Fibroblast of lung (primary cell): ENCODE results near the gene SLC1A4. TPM values are rescaled to one million over a fixed set of nuclear protein-coding genes. Genes with fewer than 3 reads are reported as not detected.
A peak's percentile ranks its signal among the peaks of the same experiment; 100 is the strongest.

ENCODE experiments used
- DNase-seq, 2 donors: peaks; one replicate each; pipeline versions ENCODE4 v3.0.0 to v3.0.0-alpha.2; 2010; ENCODE audit warnings: low read depth in 2 of 2
- H2AFZ ChIP-seq: 2 replicates; pipeline ENCODE4 v1.5.1; 2012; ENCODE audit warnings: low read length, control low read depth, inconsistent platforms
- H3K27ac ChIP-seq: 2 replicates; pipeline ENCODE4 v1.5.1; 2011; ENCODE audit warnings: low read length, control low read depth; ENCODE audit not compliant: insufficient read depth
- H3K27me3 ChIP-seq: 2 replicates; pipeline ENCODE4 v1.5.1; 2011; ENCODE audit warnings: mild to moderate bottlenecking, low read length; ENCODE audit not compliant: control insufficient read depth, insufficient read depth
- H3K36me3 ChIP-seq: 2 replicates; pipeline ENCODE4 v1.5.1; 2011; ENCODE audit warnings: low read length; ENCODE audit not compliant: control insufficient read depth, insufficient read depth
- H3K4me1 ChIP-seq: 2 replicates; pipeline ENCODE4 v1.5.1; 2011; ENCODE audit warnings: low read length; ENCODE audit not compliant: control insufficient read depth, insufficient read depth; ENCODE audit errors: extremely low read depth
- H3K4me2 ChIP-seq: 2 replicates; pipeline ENCODE4 v1.5.1; 2011; ENCODE audit warnings: low read length, control low read depth; ENCODE audit not compliant: insufficient read depth; ENCODE audit errors: extremely low read depth
- H3K4me3 ChIP-seq, 4 experiments: fragments of 200-600 bp in 1 of 4; sonication (generic) in 1 of 4; replicated peaks in 1 of 4; 2 replicates each; pipeline ENCODE4 v1.5.1; 2011 to 2016; ENCODE audit warnings: low read length in 4 of 4, low read depth in 3 of 4, mild to moderate bottlenecking in 3 of 4, control low read depth in 2 of 4, inconsistent platforms in 1 of 4, mixed read lengths in 1 of 4; ENCODE audit not compliant: insufficient read depth in 1 of 4; ENCODE audit errors: control extremely low read depth in 1 of 4
- H3K79me2 ChIP-seq: 2 replicates; pipeline ENCODE4 v1.5.1; 2012; ENCODE audit warnings: mild to moderate bottlenecking, low read length, inconsistent platforms; ENCODE audit not compliant: control insufficient read depth, insufficient read depth
- H3K9ac ChIP-seq: 2 replicates; pipeline ENCODE4 v1.5.1; 2011; ENCODE audit warnings: mild to moderate bottlenecking, low read length, control low read depth; ENCODE audit not compliant: insufficient read depth
- H3K9me3 ChIP-seq: 2 replicates; pipeline ENCODE4 v1.5.1; 2012; ENCODE audit warnings: low read depth, low read length; ENCODE audit not compliant: control insufficient read depth, insufficient read depth
- H4K20me1 ChIP-seq: 2 replicates; pipeline ENCODE4 v1.5.1; 2011; ENCODE audit warnings: low read length; ENCODE audit not compliant: control insufficient read depth, insufficient read depth; ENCODE audit errors: extremely low read depth
- CTCF ChIP-seq, 2 donors: IDR thresholded peaks in 1 of 2; conservative IDR thresholded peaks in 1 of 2; 1 replicate in 1 of 2; 2 replicates in 1 of 2; pipeline ENCODE4 v1.5.1; 2011 to 2012; ENCODE audit warnings: low read length in 2 of 2, control low read depth in 1 of 2, inconsistent platforms in 1 of 2, low read depth in 1 of 2, mild to moderate bottlenecking in 1 of 2
- EZH2 ChIP-seq: IDR thresholded peaks from 2 replicates; pipeline ENCODE4 v1.5.1; 2012; ENCODE audit warnings: low read length, control low read depth, mild to moderate bottlenecking; ENCODE audit errors: missing control alignments
- polyA plus RNA-seq, 2 donors: library from polyadenylated mRNA; depleted of rRNA in 1 of 2; stranded (reverse) in 1 of 2; unstranded in 1 of 2; fragments of >200 nt; gene quantifications; 2 replicates each; pipeline ENCODE4 v1.2.1, GENCODE V29; 2011 to 2012; ENCODE audit warnings: missing spikeins in 1 of 2
- total RNA-seq: library from RNA; depleted of rRNA; stranded (reverse); fragments of >200 nt; gene quantifications from 2 replicates; pipeline ENCODE4 v1.2.1, GENCODE V29; 2014

The SLC1A4 gene
- total and polyA plus RNA-seq, 2 donors (not counting 1 experiment from before 2014, with no cell fraction given), result 4.9 to 20.8 TPM

DNA sequence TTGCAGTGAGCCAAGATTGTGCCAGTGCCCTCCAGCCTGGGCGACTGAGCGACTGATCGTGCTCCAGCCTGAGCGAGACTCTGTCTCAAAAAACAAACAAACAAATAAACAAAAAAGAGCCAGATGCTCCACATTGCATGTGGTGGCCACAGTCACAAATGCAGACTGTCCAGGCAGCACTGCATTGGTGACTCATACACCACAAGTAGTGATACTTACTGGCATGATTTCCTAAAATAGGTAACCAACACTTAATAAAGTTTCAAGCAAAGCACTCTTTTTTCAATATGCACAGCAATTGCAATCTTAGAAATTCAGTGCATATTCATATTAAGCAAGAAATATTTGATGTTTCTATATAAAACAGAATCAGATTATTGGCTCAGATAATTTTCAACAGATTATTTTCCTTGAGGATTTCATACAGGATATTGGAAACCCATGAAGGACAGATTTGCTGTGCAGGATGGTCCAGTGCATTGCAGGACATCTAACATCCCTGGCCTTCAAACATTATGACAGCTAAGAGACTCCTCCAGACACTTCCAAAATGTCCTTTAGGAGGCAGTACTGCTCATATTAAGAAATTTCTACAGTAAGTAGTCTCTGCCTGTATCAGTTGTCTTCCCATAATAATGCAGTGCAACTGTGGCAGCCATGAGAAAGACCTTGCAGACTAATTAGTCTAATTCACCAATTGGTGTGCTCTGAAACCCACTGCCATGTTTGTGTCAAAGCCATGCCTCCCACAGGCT lies 10.5 kb upstream of the SLC1A4 start:
- H3K4me3 ChIP-seq, result no peak overlapping the region
- no peaks in the 10 kb centered on the region for H3K27me3 ChIP-seq
- H2AFZ ChIP-seq, result no peak overlapping the region
- H3K4me1 ChIP-seq, result peaks cover 6% of the 10 kb centered on the region
- no peak overlapping the region for H3K4me2 ChIP-seq
- no peaks in the 10 kb centered on the region for H4K20me1 ChIP-seq
- H3K9me3 ChIP-seq, result no peaks in the 10 kb centered on the region
- H3K79me2 ChIP-seq, result no peaks in the 10 kb centered on the region
- TF ChIP-seq CTCF (conservative IDR thresholded peaks at IDR 0.05 in 1 of 2, IDR thresholded peaks at IDR 0.05 in 1 of 2; ENCODE audit: low read depth in 1 of 2, low read length in 2 of 2) (peak in 1 of 2 donors; percentile 25), EZH2 (no peak)
- peak in 1 of 2 donors; percentile 76 for DNase-seq
- H3K36me3 ChIP-seq, result no peaks in the 10 kb centered on the region
- H3K9ac ChIP-seq, result no peak overlapping the region
- H3K27ac ChIP-seq, result no peak overlapping the region

DNA sequence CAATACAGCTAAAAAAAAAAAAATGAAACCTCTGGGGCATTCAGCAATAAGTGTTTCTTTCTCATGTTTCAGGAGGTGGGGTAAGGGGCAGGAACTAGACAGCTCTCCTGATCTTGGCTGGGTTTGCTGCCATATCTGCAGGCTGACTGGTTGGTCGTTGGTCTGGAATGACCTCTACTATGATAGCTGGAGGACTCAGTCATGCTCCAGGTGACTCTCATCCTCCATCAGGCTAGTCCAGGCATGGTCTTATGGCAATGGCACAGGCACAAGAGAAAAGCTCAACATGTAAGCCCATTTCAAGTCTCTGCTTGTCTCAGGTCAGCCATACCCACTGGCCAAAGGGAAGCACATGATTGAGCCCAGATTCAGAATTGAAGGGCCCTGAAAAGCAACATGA lies 9.5 kb upstream of the SLC1A4 start:
- H3K27ac ChIP-seq, result no peak overlapping the region
- no peaks in the 10 kb centered on the region for H3K27me3 ChIP-seq
- no peak overlapping the region for H3K9ac ChIP-seq
- H3K36me3 ChIP-seq, result no peaks in the 10 kb centered on the region
- no peak overlapping the region for H3K4me2 ChIP-seq
- no peak overlapping the region for H2AFZ ChIP-seq
- H3K4me3 ChIP-seq, result no peak overlapping the region
- H4K20me1 ChIP-seq, result no peaks in the 10 kb centered on the region
- no peaks in the 10 kb centered on the region for H3K9me3 ChIP-seq
- peaks cover 5% of the 10 kb centered on the region for H3K4me1 ChIP-seq
- DNase-seq, result no peak
- TF ChIP-seq CTCF (conservative IDR thresholded peaks at IDR 0.05 in 1 of 2, IDR thresholded peaks at IDR 0.05 in 1 of 2; ENCODE audit: low read depth in 1 of 2, low read length in 2 of 2), result no peak
- no peak for TF ChIP-seq EZH2
- no peaks in the 10 kb centered on the region for H3K79me2 ChIP-seq

DNA sequence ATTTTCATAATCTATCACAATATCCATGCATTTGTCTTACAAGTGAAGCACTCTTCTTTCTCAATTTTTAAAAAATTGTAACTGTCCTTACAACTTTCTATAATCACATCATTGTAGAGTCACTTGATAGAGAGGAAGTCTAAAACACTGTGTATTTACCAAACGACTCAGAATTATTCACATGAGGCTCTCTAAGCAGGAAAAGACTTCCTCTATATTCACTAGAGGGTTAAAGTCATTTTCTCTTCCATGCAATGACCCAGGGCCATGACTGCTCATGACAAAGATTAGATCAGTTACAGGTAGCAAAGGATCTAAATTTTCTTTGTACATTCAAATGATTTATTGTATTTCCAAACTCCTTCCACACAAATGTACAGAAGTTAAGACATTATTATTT lies 9.0 kb upstream of the SLC1A4 start:
- H3K9me3 ChIP-seq, result no peaks in the 10 kb centered on the region
- H3K4me2 ChIP-seq, result no peak overlapping the region
- H4K20me1 ChIP-seq, result no peaks in the 10 kb centered on the region
- H3K4me3 ChIP-seq, result no peak overlapping the region
- H2AFZ ChIP-seq, result no peak overlapping the region
- no peak overlapping the region for H3K27ac ChIP-seq
- no peaks in the 10 kb centered on the region for H3K36me3 ChIP-seq
- no peaks in the 10 kb centered on the region for H3K27me3 ChIP-seq
- no peaks in the 10 kb centered on the region for H3K79me2 ChIP-seq
- H3K9ac ChIP-seq, result no peak overlapping the region
- peaks cover 2% of the 10 kb centered on the region for H3K4me1 ChIP-seq
- no peak for DNase-seq
- TF ChIP-seq CTCF (conservative IDR thresholded peaks at IDR 0.05 in 1 of 2, IDR thresholded peaks at IDR 0.05 in 1 of 2; ENCODE audit: low read depth in 1 of 2, low read length in 2 of 2) (no peak), EZH2 (no peak)
